KMS-11 (cell line): Measurements from ENCODE around the gene CBX8.

Experiments
- H2AFZ ChIP-seq: fragments of 200-600 bp; sonication (generic); 2 replicates; pipeline ENCODE4 v1.6.1; 2016; ENCODE audit warnings: antibody characterized with exemption, mixed run types, low read depth
- H3K27ac ChIP-seq: fragments of 200-600 bp; sonication (generic); 2 replicates; pipeline ENCODE4 v1.6.1; 2016; ENCODE audit warnings: mild to moderate bottlenecking, mixed run types
- H3K27me3 ChIP-seq: fragments of 200-600 bp; sonication (generic); 2 replicates; pipeline ENCODE4 v1.6.1; 2017; ENCODE audit warnings: mild to moderate bottlenecking, low read depth, mixed run types, moderate library complexity; ENCODE audit not compliant: insufficient read depth
- H3K36me3 ChIP-seq: fragments of 200-600 bp; sonication (generic); 2 replicates; pipeline ENCODE4 v1.6.1; 2017; ENCODE audit warnings: mild to moderate bottlenecking, mixed run types; ENCODE audit not compliant: insufficient read depth
- H3K4me1 ChIP-seq: fragments of 200-600 bp; sonication (generic); 2 replicates; pipeline ENCODE4 v1.6.1; 2016; ENCODE audit warnings: mild to moderate bottlenecking, low read depth, mixed run types; ENCODE audit not compliant: poor library complexity, severe bottlenecking
- H3K4me2 ChIP-seq: fragments of 200-600 bp; sonication (generic); 2 replicates; pipeline ENCODE4 v1.7.0; 2016; ENCODE audit warnings: mild to moderate bottlenecking, mixed run types
- H3K4me3 ChIP-seq: fragments of 200-600 bp; sonication (generic); IDR thresholded peaks from 2 replicates; pipeline ENCODE4 v1.6.1; 2017; ENCODE audit warnings: low read depth, low read length, mixed read lengths; ENCODE audit not compliant: insufficient read depth
- H3K79me2 ChIP-seq: fragments of 200-600 bp; sonication (generic); 2 replicates; pipeline ENCODE4 v1.6.1; 2016; ENCODE audit warnings: low read depth, mixed run types; ENCODE audit not compliant: insufficient read depth
- H3K9ac ChIP-seq: fragments of 200-600 bp; sonication (generic); 2 replicates; pipeline ENCODE4 v1.6.1; 2016; ENCODE audit warnings: mild to moderate bottlenecking, mixed run types
- H4K20me1 ChIP-seq: fragments of 200-600 bp; sonication (generic); 2 replicates; pipeline ENCODE4 v1.6.1; 2016; ENCODE audit warnings: mild to moderate bottlenecking, mixed run types; ENCODE audit not compliant: insufficient read depth
- CTCF ChIP-seq: fragments of 200-600 bp; sonication (generic); conservative IDR thresholded peaks from 2 replicates; pipeline ENCODE4 v1.6.1; 2017; ENCODE audit warnings: low read depth, mild to moderate bottlenecking, antibody characterized with exemption, low read length, moderate library complexity, mixed read lengths

The CBX8 gene

GRCh38 chr17:79813297-79814126 lies 16.6 kb upstream of the CBX8 start:
- TF ChIP-seq CTCF, result no peak
- Histone ChIP-seq H3K9ac (peak overlapping the region; percentile 53; the same call in 1 of the 2 replicates), H4K20me1 (no peaks in the 10 kb centered on the region), H3K27ac (no peak overlapping the region), H3K36me3 (no peaks in the 10 kb centered on the region), H2AFZ (peak overlapping the region; percentile 61), H3K4me3 (no peak overlapping the region), H3K4me1 (peaks cover 40% of the 10 kb centered on the region), H3K79me2 (no peaks in the 10 kb centered on the region), H3K27me3 (peaks cover 43% of the 10 kb centered on the region), H3K4me2 (peak overlapping the region; percentile 63; the same call in 1 of the 2 replicates)

- TF ChIP-seq CTCF, result no peak
- no peak overlapping the region for H3K27ac ChIP-seq
- H3K79me2 ChIP-seq, result no peaks in the 10 kb centered on the region
- no peaks in the 10 kb centered on the region for H4K20me1 ChIP-seq
- H3K9ac ChIP-seq, result peak overlapping the region; percentile 42; the same call in 1 of the 2 replicates
- peaks cover 44% of the 10 kb centered on the region for H3K4me1 ChIP-seq
- peaks cover 52% of the 10 kb centered on the region for H3K27me3 ChIP-seq
- no peak overlapping the region for H3K4me3 ChIP-seq
- H3K4me2 ChIP-seq, result peak overlapping the region; percentile 92
- no peaks in the 10 kb centered on the region for H3K36me3 ChIP-seq
- peak overlapping the region; percentile 71 for H2AFZ ChIP-seq
Observed at GRCh38 chr17:79812353-79813258, 15.7 kb upstream of the CBX8 start.

GRCh38 chr17:79811868-79812352 lies 15.0 kb upstream of the CBX8 start:
- Histone ChIP-seq H3K27ac (no peak overlapping the region), H3K4me2 (peak overlapping the region; percentile 92), H3K9ac (no peak overlapping the region), H3K79me2 (no peaks in the 10 kb centered on the region), H4K20me1 (no peaks in the 10 kb centered on the region), H3K27me3 (peaks cover 59% of the 10 kb centered on the region), H3K4me3 (no peak overlapping the region), H2AFZ (no peak overlapping the region), H3K4me1 (peaks cover 44% of the 10 kb centered on the region), H3K36me3 (no peaks in the 10 kb centered on the region)
- no peak for TF ChIP-seq CTCF

GRCh38 chr17:79811011-79811867 lies 14.4 kb upstream of the CBX8 start:
- no peak overlapping the region for H3K27ac ChIP-seq
- peaks cover 66% of the 10 kb centered on the region for H3K27me3 ChIP-seq
- no peaks in the 10 kb centered on the region for H4K20me1 ChIP-seq
- H2AFZ ChIP-seq, result no peak overlapping the region
- no peaks in the 10 kb centered on the region for H3K79me2 ChIP-seq
- TF ChIP-seq CTCF, result peak; percentile 73
- no peak overlapping the region for H3K4me3 ChIP-seq
- H3K4me2 ChIP-seq, result peak overlapping the region; percentile 92
- peaks cover 44% of the 10 kb centered on the region for H3K4me1 ChIP-seq
- no peaks in the 10 kb centered on the region for H3K36me3 ChIP-seq
- no peak overlapping the region for H3K9ac ChIP-seq
